ENCODE results near the gene L3MBTL4.
"Not testable (repeated sequence)": the region's sequence is repeated elsewhere in the genome, so short reads cannot be mapped to it uniquely, and the experiment has no call there.

L3MBTL4 gene

GRCh38 chr18:6427286-6427685, 12.6 kb upstream of the L3MBTL4 start:
- Histone ChIP-seq H3K9ac (ENCODE audit: low read length) (no peak overlapping the region), H3K4me1 (ENCODE audit: control insufficient read depth, insufficient read depth, low read length) (no peaks in the 10 kb centered on the region), H3K27me3 (ENCODE audit: control insufficient read depth, insufficient read depth, low read length) (no peaks in the 10 kb centered on the region), H3K4me3 (ENCODE audit: low read length) (no peak overlapping the region), H3K9me3 (ENCODE audit: control insufficient read depth, low read length) (no peaks in the 10 kb centered on the region), H3K36me3 (ENCODE audit: control insufficient read depth, insufficient read depth, low read length) (no peaks in the 10 kb centered on the region)

GRCh38 chr18:6423289-6423688, 8.6 kb upstream of the L3MBTL4 start:
- Histone ChIP-seq H3K36me3 (ENCODE audit: control insufficient read depth, insufficient read depth, low read length) (no peaks in the 10 kb centered on the region), H3K4me3 (ENCODE audit: low read length) (no peak overlapping the region), H3K27me3 (ENCODE audit: control insufficient read depth, insufficient read depth, low read length) (no peaks in the 10 kb centered on the region), H3K9me3 (ENCODE audit: control insufficient read depth, low read length) (no peaks in the 10 kb centered on the region), H3K9ac (ENCODE audit: low read length) (no peak overlapping the region), H3K4me1 (ENCODE audit: control insufficient read depth, insufficient read depth, low read length) (no peaks in the 10 kb centered on the region)

- H3K4me1 ChIP-seq (ENCODE audit: control insufficient read depth, insufficient read depth, low read length), result no peaks in the 10 kb centered on the region
- H3K36me3 ChIP-seq (ENCODE audit: control insufficient read depth, insufficient read depth, low read length), result no peaks in the 10 kb centered on the region
- H3K9me3 ChIP-seq (ENCODE audit: control insufficient read depth, low read length), result no peaks in the 10 kb centered on the region
- peak overlapping the region; percentile 85 for H3K9ac ChIP-seq (ENCODE audit: low read length)
- no peaks in the 10 kb centered on the region for H3K27me3 ChIP-seq (ENCODE audit: control insufficient read depth, insufficient read depth, low read length)
- H3K4me3 ChIP-seq (ENCODE audit: low read length), result peak overlapping the region; percentile 47
These were observed 491 bp downstream of the L3MBTL4 start for GRCh38 chr18:6414118-6414722.

- Histone ChIP-seq H3K4me3 (ENCODE audit: low read length) (peak overlapping the region; percentile 47), H3K9me3 (ENCODE audit: control insufficient read depth, low read length) (no peaks in the 10 kb centered on the region), H3K27me3 (ENCODE audit: control insufficient read depth, insufficient read depth, low read length) (no peaks in the 10 kb centered on the region), H3K36me3 (ENCODE audit: control insufficient read depth, insufficient read depth, low read length) (no peaks in the 10 kb centered on the region), H3K4me1 (ENCODE audit: control insufficient read depth, insufficient read depth, low read length) (no peaks in the 10 kb centered on the region), H3K9ac (ENCODE audit: low read length) (peak overlapping the region; percentile 85)
These were observed 1.1 kb downstream of the L3MBTL4 start for GRCh38 chr18:6413579-6414117.

GRCh38 chr18:6412933-6413472, 1.7 kb downstream of the L3MBTL4 start:
- no peaks in the 10 kb centered on the region for H3K4me1 ChIP-seq (ENCODE audit: control insufficient read depth, insufficient read depth, low read length)
- no peak overlapping the region for H3K4me3 ChIP-seq (ENCODE audit: low read length)
- no peaks in the 10 kb centered on the region for H3K36me3 ChIP-seq (ENCODE audit: control insufficient read depth, insufficient read depth, low read length)
- peak overlapping the region; percentile 85 for H3K9ac ChIP-seq (ENCODE audit: low read length)
- no peaks in the 10 kb centered on the region for H3K27me3 ChIP-seq (ENCODE audit: control insufficient read depth, insufficient read depth, low read length)
- no peaks in the 10 kb centered on the region for H3K9me3 ChIP-seq (ENCODE audit: control insufficient read depth, low read length)

GRCh38 chr18:6411382-6411781, 3.3 kb downstream of the L3MBTL4 start:
- no peaks in the 10 kb centered on the region for H3K4me1 ChIP-seq (ENCODE audit: control insufficient read depth, insufficient read depth, low read length)
- no peaks in the 10 kb centered on the region for H3K27me3 ChIP-seq (ENCODE audit: control insufficient read depth, insufficient read depth, low read length)
- no peaks in the 10 kb centered on the region for H3K9me3 ChIP-seq (ENCODE audit: control insufficient read depth, low read length)
- no peak overlapping the region for H3K4me3 ChIP-seq (ENCODE audit: low read length)
- no peaks in the 10 kb centered on the region for H3K36me3 ChIP-seq (ENCODE audit: control insufficient read depth, insufficient read depth, low read length)
- no peak overlapping the region for H3K9ac ChIP-seq (ENCODE audit: low read length)

- no peak overlapping the region for H3K9ac ChIP-seq (ENCODE audit: low read length)
- H3K4me3 ChIP-seq (ENCODE audit: low read length), result no peak overlapping the region
- no peaks in the 10 kb centered on the region for H3K27me3 ChIP-seq (ENCODE audit: control insufficient read depth, insufficient read depth, low read length)
- peaks cover 6% of the 10 kb centered on the region for H3K4me1 ChIP-seq (ENCODE audit: control insufficient read depth, insufficient read depth, low read length)
- H3K36me3 ChIP-seq (ENCODE audit: control insufficient read depth, insufficient read depth, low read length), result no peaks in the 10 kb centered on the region
- H3K9me3 ChIP-seq (ENCODE audit: control insufficient read depth, low read length), result no peaks in the 10 kb centered on the region
These were observed 4.8 kb downstream of the L3MBTL4 start for GRCh38 chr18:6409933-6410332.

GRCh38 chr18:6408543-6408942, 6.2 kb downstream of the L3MBTL4 start:
- H3K4me3 ChIP-seq (ENCODE audit: low read length); H3K36me3 ChIP-seq (ENCODE audit: control insufficient read depth, insufficient read depth, low read length); H3K9me3 ChIP-seq (ENCODE audit: control insufficient read depth, low read length); H3K9ac ChIP-seq (ENCODE audit: low read length); H3K4me1 ChIP-seq (ENCODE audit: control insufficient read depth, insufficient read depth, low read length); H3K27me3 ChIP-seq (ENCODE audit: control insufficient read depth, insufficient read depth, low read length): not testable (repeated sequence)

GRCh38 chr18:6406910-6407470, 7.7 kb downstream of the L3MBTL4 start:
- no peak overlapping the region for H3K9ac ChIP-seq (ENCODE audit: low read length)
- H3K4me1 ChIP-seq (ENCODE audit: control insufficient read depth, insufficient read depth, low read length), result peaks cover 6% of the 10 kb centered on the region
- no peaks in the 10 kb centered on the region for H3K27me3 ChIP-seq (ENCODE audit: control insufficient read depth, insufficient read depth, low read length)
- H3K9me3 ChIP-seq (ENCODE audit: control insufficient read depth, low read length), result no peaks in the 10 kb centered on the region
- no peak overlapping the region for H3K4me3 ChIP-seq (ENCODE audit: low read length)
- H3K36me3 ChIP-seq (ENCODE audit: control insufficient read depth, insufficient read depth, low read length), result no peaks in the 10 kb centered on the region

GRCh38 chr18:6406075-6406909, 8.4 kb downstream of the L3MBTL4 start:
- Histone ChIP-seq H3K4me3 (ENCODE audit: low read length) (no peak overlapping the region), H3K27me3 (ENCODE audit: control insufficient read depth, insufficient read depth, low read length) (no peaks in the 10 kb centered on the region), H3K9me3 (ENCODE audit: control insufficient read depth, low read length) (no peaks in the 10 kb centered on the region), H3K36me3 (ENCODE audit: control insufficient read depth, insufficient read depth, low read length) (no peaks in the 10 kb centered on the region), H3K9ac (ENCODE audit: low read length) (no peak overlapping the region), H3K4me1 (ENCODE audit: control insufficient read depth, insufficient read depth, low read length) (peaks cover 6% of the 10 kb centered on the region)

GRCh38 chr18:6405237-6406074, 9.3 kb downstream of the L3MBTL4 start:
- no peak overlapping the region for H3K4me3 ChIP-seq (ENCODE audit: low read length)
- H3K9ac ChIP-seq (ENCODE audit: low read length), result no peak overlapping the region

More at GRCh38 chr18:6405237-6406074, 9.3 kb downstream of the L3MBTL4 start:
- Histone ChIP-seq H3K4me1 (ENCODE audit: control insufficient read depth, insufficient read depth, low read length) (peaks cover 6% of the 10 kb centered on the region), H3K27me3 (ENCODE audit: control insufficient read depth, insufficient read depth, low read length) (no peaks in the 10 kb centered on the region), H3K9me3 (ENCODE audit: control insufficient read depth, low read length) (no peaks in the 10 kb centered on the region), H3K36me3 (ENCODE audit: control insufficient read depth, insufficient read depth, low read length) (no peaks in the 10 kb centered on the region)
